Suprapubic skin (tissue), 2 donors: Measurements from ENCODE around the gene WDR1.

Experiments used
- EP300 ChIP-seq: sonication (generic); formaldehyde crosslinking; IDR thresholded peaks from one replicate; pipeline ENCODE4 v1.6.1; 2017; ENCODE audit warnings: antibody characterized with exemption
- POLR2A ChIP-seq, 2 donors: fragments of 450-650 bp; IDR thresholded peaks; one replicate each; pipeline ENCODE4 v1.6.1; 2017; ENCODE audit warnings: antibody characterized with exemption in 2 of 2, mild to moderate bottlenecking in 2 of 2, moderate library complexity in 2 of 2

DNA sequence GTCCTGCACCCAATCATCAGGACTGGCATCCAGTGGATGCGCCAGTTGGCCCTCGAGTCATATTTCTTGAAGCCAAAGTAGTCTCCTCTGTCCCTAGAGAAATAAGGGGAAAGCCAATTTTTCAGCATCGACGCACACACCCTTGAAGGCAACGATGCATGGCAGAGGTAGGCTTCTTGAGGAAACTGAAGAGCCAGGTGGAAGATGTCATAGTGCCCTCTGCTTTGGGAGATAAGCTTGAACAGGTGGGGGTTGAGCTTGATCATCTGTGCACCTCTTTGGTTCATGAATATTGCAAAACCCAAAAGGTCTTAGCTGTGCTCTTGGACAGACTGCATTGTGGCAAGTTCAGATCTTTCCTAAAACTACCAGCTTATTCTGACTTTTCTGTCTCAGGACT is 34.6 kb upstream of the WDR1 start:
- TF ChIP-seq EP300, result no peak
- no peak for TF ChIP-seq POLR2A (IDR thresholded peaks at IDR 0.05)
